ENCODE results near the gene ATG9A. TPM values are rescaled to one million over a fixed set of nuclear protein-coding genes. Genes with fewer than 3 reads are reported as not detected.

Gene ATG9A
- total and polyA plus RNA-seq, 2 of the 8 experiments (the other 6 are each of a cell fraction or from before 2014, with no cell fraction given) = 43.6 to 66.8 TPM

- no peak for TF ChIP-seq CEBPB (IDR thresholded peaks at IDR 0.05; ENCODE audit: low read depth, low read length)
- TF ChIP-seq TEAD4 (IDR thresholded peaks at IDR 0.05; ENCODE audit: low read depth, low read length) = no peak
- no peak for TF ChIP-seq RFX5 (IDR thresholded peaks at IDR 0.05; ENCODE audit: borderline replicate concordance, low read depth, low read length)
- TF ChIP-seq CHD7 (IDR thresholded peaks at IDR 0.05; ENCODE audit: insufficient replicate concordance, low read length) = no peak
Measured at GRCh38 chr2:219251656-219252055, 22.2 kb upstream of the ATG9A start (continued).
